Measurements from ENCODE around the gene HTT. TPM values are rescaled to one million over a fixed set of nuclear protein-coding genes. Genes with fewer than 3 reads are reported as not detected.

Gene HTT
- total RNA-seq, 3 donors from 2014 or later (not counting 1 experiment from before 2014, with no cell fraction given) = 132 to 175 (median 165) TPM

- no peaks in the 10 kb centered on the region for H3K27me3 Mint-ChIP-seq (ENCODE audit: low read depth in 2 of 2)
- TF ChIP-seq CTCF (IDR thresholded peaks at IDR 0.05) = no peak
- H3K4me1 Mint-ChIP-seq = peaks cover 22% of the 10 kb centered on the region in 2 donors
- H3K27ac Mint-ChIP-seq = no peak overlapping the region
- 97% methylated on average over 14 of the region's 14 CpGs for WGBS (ENCODE audit: insufficient coverage)
- ATAC-seq (no peak), DNase-seq (peak in 1 of 2 donors; percentile 4)
- no peak overlapping the region for H3K4me3 ChIP-seq (ENCODE audit: low read length)
- H3K4me3 Mint-ChIP-seq = no peak overlapping the region
- H3K9me3 Mint-ChIP-seq = no peaks in the 10 kb centered on the region
- peaks cover 68% of the 10 kb centered on the region for H3K36me3 ChIP-seq (ENCODE audit: control insufficient read depth, insufficient read depth, low read length)
- H3K4me1 ChIP-seq (ENCODE audit: control insufficient read depth, insufficient read depth, low read length) = peaks cover 11% of the 10 kb centered on the region
- H3K9me3 ChIP-seq (ENCODE audit: control insufficient read depth, insufficient read depth, low read length) = no peaks in the 10 kb centered on the region
- H3K27ac ChIP-seq (ENCODE audit: low read length) = no peak overlapping the region
- intact Hi-C loops (cut with micrococcal nuclease) = no loop called here
- H3K27me3 ChIP-seq (ENCODE audit: control insufficient read depth, insufficient read depth, low read length) = no peaks in the 10 kb centered on the region
- peaks cover 23% of the 10 kb centered on the region for H3K36me3 Mint-ChIP-seq
These were observed 134.3 kb downstream of the HTT start for GRCh38 chr4:3208826-3209225.

- H3K36me3 ChIP-seq (ENCODE audit: control insufficient read depth, insufficient read depth, low read length) = peaks cover 77% of the 10 kb centered on the region
- ATAC-seq (no peak), DNase-seq (peak in 1 of 2 donors; percentile 7)
- 98% methylated on average over 17 of the region's 17 CpGs for WGBS (ENCODE audit: insufficient coverage)
- no peaks in the 10 kb centered on the region for H3K9me3 ChIP-seq (ENCODE audit: control insufficient read depth, insufficient read depth, low read length)
- Mint-ChIP-seq H3K36me3 (peaks cover 26% of the 10 kb centered on the region), H3K4me3 (no peak overlapping the region), H3K27ac (no peak overlapping the region), H3K27me3 (ENCODE audit: low read depth in 2 of 2) (no peaks in the 10 kb centered on the region), H3K4me1 (peaks cover 13 to 16% of the 10 kb centered on the region in 2 donors), H3K9me3 (no peaks in the 10 kb centered on the region)
- H3K4me1 ChIP-seq (ENCODE audit: control insufficient read depth, insufficient read depth, low read length) = peaks cover 2% of the 10 kb centered on the region
- H3K27me3 ChIP-seq (ENCODE audit: control insufficient read depth, insufficient read depth, low read length) = no peaks in the 10 kb centered on the region
- H3K27ac ChIP-seq (ENCODE audit: low read length) = no peak overlapping the region
- no peak overlapping the region for H3K4me3 ChIP-seq (ENCODE audit: low read length)
- intact Hi-C loops (cut with micrococcal nuclease) = no loop called here
- no peak for TF ChIP-seq CTCF (IDR thresholded peaks at IDR 0.05)
These were observed 135.3 kb downstream of the HTT start for GRCh38 chr4:3209551-3210325.

DNA sequence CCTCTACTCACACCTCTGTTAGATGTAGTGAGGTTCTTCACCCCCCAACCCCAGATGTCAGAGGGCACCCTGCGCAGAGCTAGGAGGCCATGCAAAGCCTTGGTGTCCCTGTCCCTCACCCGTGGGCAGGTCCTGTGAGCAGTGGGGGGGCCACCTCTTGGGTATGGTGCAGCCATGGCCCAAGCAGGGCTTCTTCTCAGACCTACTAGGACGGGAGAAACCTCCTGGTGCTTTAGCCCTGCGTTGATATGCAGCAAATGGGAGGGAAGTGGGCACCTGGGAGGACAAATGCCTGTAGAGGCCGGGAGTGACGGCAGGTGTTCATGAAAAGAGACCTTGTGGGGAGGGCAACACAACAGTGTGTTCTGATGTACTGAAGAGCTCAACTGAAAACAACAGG lies 136.0 kb downstream of the HTT start:
- H3K4me1 ChIP-seq (ENCODE audit: control insufficient read depth, insufficient read depth, low read length) = no peaks in the 10 kb centered on the region
- 97% methylated on average over 6 of the region's 6 CpGs for WGBS (ENCODE audit: insufficient coverage)
- Mint-ChIP-seq H3K4me1 (peaks cover 12 to 15% of the 10 kb centered on the region in 2 donors), H3K27me3 (ENCODE audit: low read depth in 2 of 2) (no peaks in the 10 kb centered on the region), H3K9me3 (no peaks in the 10 kb centered on the region), H3K36me3 (peaks cover 29% of the 10 kb centered on the region), H3K27ac (no peak overlapping the region), H3K4me3 (no peak overlapping the region)
- H3K4me3 ChIP-seq (ENCODE audit: low read length) = no peak overlapping the region
- ATAC-seq = no peak
- intact Hi-C loops (cut with micrococcal nuclease) = no loop called here
- H3K27me3 ChIP-seq (ENCODE audit: control insufficient read depth, insufficient read depth, low read length) = no peaks in the 10 kb centered on the region
- no peak for DNase-seq
- H3K36me3 ChIP-seq (ENCODE audit: control insufficient read depth, insufficient read depth, low read length) = peaks cover 84% of the 10 kb centered on the region
- no peak for TF ChIP-seq CTCF (IDR thresholded peaks at IDR 0.05)
- H3K27ac ChIP-seq (ENCODE audit: low read length) = no peak overlapping the region
- H3K9me3 ChIP-seq (ENCODE audit: control insufficient read depth, insufficient read depth, low read length) = no peaks in the 10 kb centered on the region

GRCh38 chr4:3211866-3212265 lies 137.4 kb downstream of the HTT start:
- Mint-ChIP-seq H3K4me3 (no peak overlapping the region), H3K27ac (no peak overlapping the region), H3K9me3 (no peaks in the 10 kb centered on the region), H3K27me3 (ENCODE audit: low read depth in 2 of 2) (no peaks in the 10 kb centered on the region), H3K4me1 (peaks cover 7 to 9% of the 10 kb centered on the region in 2 donors), H3K36me3 (peaks cover 27% of the 10 kb centered on the region)
- intact Hi-C loops (cut with micrococcal nuclease) = no loop called here
- Histone ChIP-seq H3K27me3 (ENCODE audit: control insufficient read depth, insufficient read depth, low read length) (no peaks in the 10 kb centered on the region), H3K4me3 (ENCODE audit: low read length) (no peak overlapping the region), H3K4me1 (ENCODE audit: control insufficient read depth, insufficient read depth, low read length) (no peaks in the 10 kb centered on the region), H3K27ac (ENCODE audit: low read length) (no peak overlapping the region), H3K9me3 (ENCODE audit: control insufficient read depth, insufficient read depth, low read length) (no peaks in the 10 kb centered on the region), H3K36me3 (ENCODE audit: control insufficient read depth, insufficient read depth, low read length) (peaks cover 86% of the 10 kb centered on the region)
- DNase-seq = no peak
- no peak for TF ChIP-seq CTCF (IDR thresholded peaks at IDR 0.05)
- ATAC-seq = no peak
- WGBS (ENCODE audit: insufficient coverage) = 98% methylated on average over 8 of the region's 8 CpGs
